Chondrocyte (in vitro differentiated cells): ENCODE data around the gene ARID5B. TPM values are rescaled to one million over a fixed set of nuclear protein-coding genes. Genes with fewer than 3 reads are reported as not detected.

Source experiments
- DNase-seq: peaks from one replicate; pipeline ENCODE4 v3.0.0; 2021; ENCODE audit warnings: mixed read lengths, low spot score
- H3K27ac Mint-ChIP-seq: one replicate; pipeline ENCODE4 v1.8.0; 2021; ENCODE audit warnings: mild to moderate bottlenecking, moderate library complexity, mixed read lengths; ENCODE audit not compliant: unreplicated experiment
- H3K27me3 Mint-ChIP-seq: 2 replicates; pipeline ENCODE4 v1.8.0; 2021; ENCODE audit warnings: low read depth, mixed read lengths
- H3K36me3 Mint-ChIP-seq: 2 replicates; pipeline ENCODE4 v1.8.0; 2021; ENCODE audit warnings: low read depth, mixed read lengths
- H3K4me1 Mint-ChIP-seq: 2 replicates; pipeline ENCODE4 v1.8.0; 2021; ENCODE audit warnings: low read depth, mild to moderate bottlenecking, mixed read lengths
- H3K4me3 Mint-ChIP-seq: one replicate; pipeline ENCODE4 v1.8.0; 2021; ENCODE audit warnings: mild to moderate bottlenecking, moderate library complexity, mixed read lengths; ENCODE audit not compliant: unreplicated experiment
- H3K9me3 Mint-ChIP-seq: 2 replicates; pipeline ENCODE4 v1.8.0; 2021; ENCODE audit warnings: low read depth, mixed read lengths
- total RNA-seq: library from RNA; stranded (reverse); gene quantifications from 3 replicates; pipeline ENCODE4 v1.2.1, GENCODE V29; 2021
- TF ChIP-seq, protein P1 (sequence below): fragments of 200-600 bp; sonication (generic); IDR thresholded peaks from 2 replicates; pipeline ENCODE4 v1.5.0; 2021; ENCODE audit warnings: antibody characterized with exemption, mild to moderate bottlenecking, moderate library complexity

The ARID5B gene
- total RNA-seq, 1 donor from 2014 or later: 93.6 TPM

GRCh38 chr10:61987951-61988379, 86.5 kb downstream of the ARID5B start:
- Mint-ChIP-seq H3K27me3 (no peaks in the 10 kb centered on the region), H3K9me3 (no peaks in the 10 kb centered on the region), H3K4me1 (peaks cover 35% of the 10 kb centered on the region), H3K4me3 (no peak overlapping the region), H3K27ac (peak overlapping the region; percentile 7), H3K36me3 (no peaks in the 10 kb centered on the region)
- no peak for DNase-seq
- TF ChIP-seq, protein P1, sequence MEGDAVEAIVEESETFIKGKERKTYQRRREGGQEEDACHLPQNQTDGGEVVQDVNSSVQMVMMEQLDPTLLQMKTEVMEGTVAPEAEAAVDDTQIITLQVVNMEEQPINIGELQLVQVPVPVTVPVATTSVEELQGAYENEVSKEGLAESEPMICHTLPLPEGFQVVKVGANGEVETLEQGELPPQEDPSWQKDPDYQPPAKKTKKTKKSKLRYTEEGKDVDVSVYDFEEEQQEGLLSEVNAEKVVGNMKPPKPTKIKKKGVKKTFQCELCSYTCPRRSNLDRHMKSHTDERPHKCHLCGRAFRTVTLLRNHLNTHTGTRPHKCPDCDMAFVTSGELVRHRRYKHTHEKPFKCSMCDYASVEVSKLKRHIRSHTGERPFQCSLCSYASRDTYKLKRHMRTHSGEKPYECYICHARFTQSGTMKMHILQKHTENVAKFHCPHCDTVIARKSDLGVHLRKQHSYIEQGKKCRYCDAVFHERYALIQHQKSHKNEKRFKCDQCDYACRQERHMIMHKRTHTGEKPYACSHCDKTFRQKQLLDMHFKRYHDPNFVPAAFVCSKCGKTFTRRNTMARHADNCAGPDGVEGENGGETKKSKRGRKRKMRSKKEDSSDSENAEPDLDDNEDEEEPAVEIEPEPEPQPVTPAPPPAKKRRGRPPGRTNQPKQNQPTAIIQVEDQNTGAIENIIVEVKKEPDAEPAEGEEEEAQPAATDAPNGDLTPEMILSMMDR: no peak

DNA sequence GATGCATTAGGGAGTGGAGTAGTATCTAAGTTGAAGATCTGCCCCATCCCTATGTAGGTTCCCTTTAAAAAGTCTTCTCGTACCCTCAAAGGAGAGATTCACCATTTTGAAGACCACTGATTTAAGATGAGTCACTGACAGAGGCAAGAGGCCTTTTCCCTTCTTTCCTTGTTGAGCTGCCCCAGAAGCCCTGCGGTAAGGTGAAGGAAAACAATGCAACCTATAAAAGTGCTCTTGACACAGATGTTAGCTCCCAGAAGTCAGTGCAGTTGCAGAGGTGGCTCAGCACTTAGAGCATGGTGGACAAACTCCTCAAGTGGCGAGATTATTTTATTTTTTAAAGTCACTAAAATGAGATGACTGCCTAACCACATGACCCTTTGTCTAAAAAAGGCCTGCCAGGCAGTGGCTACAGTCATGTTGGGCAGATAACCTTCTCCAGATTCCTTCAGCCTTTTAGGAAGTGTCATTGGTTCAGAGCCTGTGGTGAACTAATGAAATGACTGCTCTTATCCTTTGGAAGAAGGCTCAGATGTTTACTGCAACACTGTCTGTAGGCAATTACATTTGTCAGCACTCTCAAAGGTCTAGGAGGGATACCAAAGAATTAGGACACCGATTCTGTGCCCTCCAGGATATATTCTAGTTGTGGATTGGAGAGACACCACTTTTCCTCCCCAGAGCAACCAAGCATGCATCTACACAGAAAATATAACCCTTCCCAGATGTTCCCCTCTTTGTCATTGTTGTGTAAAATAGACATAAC, 88.7 kb downstream of the ARID5B start:
- no peak for DNase-seq
- Mint-ChIP-seq H3K4me3 (no peak overlapping the region), H3K27ac (no peak overlapping the region), H3K4me1 (peaks cover 57% of the 10 kb centered on the region), H3K27me3 (no peaks in the 10 kb centered on the region), H3K36me3 (no peaks in the 10 kb centered on the region), H3K9me3 (no peaks in the 10 kb centered on the region)
- TF ChIP-seq, protein P1: no peak

DNA sequence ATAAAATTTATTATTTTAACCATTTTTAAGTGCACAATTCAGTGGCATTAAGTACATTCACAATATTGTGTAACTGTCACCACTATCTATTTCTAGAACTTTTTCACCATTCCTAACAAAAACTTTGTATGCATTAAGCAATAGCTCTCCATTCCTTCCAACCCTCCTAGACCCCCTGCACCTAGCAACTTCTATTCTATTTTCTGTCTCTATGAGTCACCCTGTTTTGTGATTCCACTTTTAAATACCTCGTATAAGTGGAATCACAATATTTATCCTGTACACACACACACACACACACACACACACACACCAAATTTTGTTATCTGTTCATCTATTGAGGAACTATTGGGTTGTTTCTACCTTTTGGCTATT, 89.2 kb downstream of the ARID5B start:
- H3K27ac Mint-ChIP-seq: no peak overlapping the region
- DNase-seq: no peak
- TF ChIP-seq, protein P1: no peak
- no peaks in the 10 kb centered on the region for H3K27me3 Mint-ChIP-seq
- peaks cover 63% of the 10 kb centered on the region for H3K4me1 Mint-ChIP-seq
- no peak overlapping the region for H3K4me3 Mint-ChIP-seq
- no peaks in the 10 kb centered on the region for H3K9me3 Mint-ChIP-seq
- no peaks in the 10 kb centered on the region for H3K36me3 Mint-ChIP-seq

GRCh38 chr10:61991166-61991565, 89.7 kb downstream of the ARID5B start:
- Mint-ChIP-seq H3K36me3 (no peaks in the 10 kb centered on the region), H3K27me3 (no peaks in the 10 kb centered on the region), H3K4me1 (peaks cover 66% of the 10 kb centered on the region), H3K27ac (no peak overlapping the region), H3K9me3 (no peaks in the 10 kb centered on the region), H3K4me3 (no peak overlapping the region)
- no peak for DNase-seq
- TF ChIP-seq, protein P1: no peak

GRCh38 chr10:61992059-61992460, 90.6 kb downstream of the ARID5B start:
- TF ChIP-seq, protein P1: no peak

More at GRCh38 chr10:61992059-61992460, 90.6 kb downstream of the ARID5B start:
- H3K4me1 Mint-ChIP-seq: peaks cover 68% of the 10 kb centered on the region
- DNase-seq: no peak
- no peak overlapping the region for H3K4me3 Mint-ChIP-seq
- H3K27me3 Mint-ChIP-seq: no peaks in the 10 kb centered on the region
- H3K27ac Mint-ChIP-seq: peak overlapping the region; percentile 84
- peaks cover 1% of the 10 kb centered on the region for H3K36me3 Mint-ChIP-seq
- no peaks in the 10 kb centered on the region for H3K9me3 Mint-ChIP-seq
